HepG2 (cell line): Measurements from ENCODE around the gene PHOSPHO2. TPM values are rescaled to one million over a fixed set of nuclear protein-coding genes. Genes with fewer than 3 reads are reported as not detected.

ENCODE experiments used
- HMGXB3 ChIP-seq: sonication (generic); formaldehyde crosslinking; IDR thresholded peaks from 2 replicates; pipeline ENCODE4 v1.4.0; 2020; ENCODE audit warnings: missing genetic modification reagents, borderline replicate concordance
- NFAT5 ChIP-seq: sonication (generic); formaldehyde crosslinking; IDR thresholded peaks from 2 replicates; pipeline ENCODE4 v1.4.0; 2020; ENCODE audit warnings: missing genetic modification reagents
- REL ChIP-seq: sonication (generic); formaldehyde crosslinking; conservative IDR thresholded peaks from 2 replicates; pipeline ENCODE4 v1.8.0; 2022; ENCODE audit warnings: mild to moderate bottlenecking, missing genetic modification reagents, moderate library complexity
- SMC3 ChIP-seq: IDR thresholded peaks from 2 replicates; pipeline ENCODE4 v1.6.1; 2011; ENCODE audit warnings: low read length, improper control_type of control experiment
- SP140L ChIP-seq: sonication (generic); formaldehyde crosslinking; IDR thresholded peaks from 2 replicates; pipeline ENCODE4 v1.4.0; 2020; ENCODE audit warnings: missing genetic modification reagents, borderline replicate concordance
- TAF15 ChIP-seq: fragments of 200-400 bp; formaldehyde crosslinking; IDR thresholded peaks from one replicate; pipeline ENCODE4 v1.6.1; 2018; ENCODE audit warnings: mild to moderate bottlenecking, low read depth, low read length; ENCODE audit not compliant: poor library complexity, severe bottlenecking
- TEAD2 ChIP-seq: sonication (generic); formaldehyde crosslinking; IDR thresholded peaks from 2 replicates; pipeline ENCODE4 v1.9.0; 2021; ENCODE audit warnings: missing genetic modification reagents
- ZBTB25 ChIP-seq: IDR thresholded peaks from 2 replicates; pipeline ENCODE4 v1.6.1; 2018; ENCODE audit warnings: missing genetic modification reagents
- ZBTB33 ChIP-seq: sonication (generic); formaldehyde crosslinking; IDR thresholded peaks from 2 replicates; pipeline ENCODE4 v1.4.0; 2020; ENCODE audit warnings: missing genetic modification reagents
- ZBTB34 ChIP-seq: sonication (generic); formaldehyde crosslinking; IDR thresholded peaks from 2 replicates; pipeline ENCODE4 v1.8.0; 2022; ENCODE audit warnings: mild to moderate bottlenecking, missing genetic modification reagents
- ZNF331 ChIP-seq: sonication (generic); formaldehyde crosslinking; IDR thresholded peaks from 2 replicates; pipeline ENCODE4 v1.4.0; 2020; ENCODE audit warnings: missing genetic modification reagents
- ZNF644 ChIP-seq: IDR thresholded peaks from 2 replicates; pipeline ENCODE4 v1.6.1; 2016; ENCODE audit warnings: low read depth
- polyA plus RNA-seq, 8 experiments: library from polyadenylated mRNA; depleted of rRNA in 3 of 8; stranded (reverse) in 7 of 8; unstranded in 1 of 8; fragments of >200 nt; fragmentation: Illumina TruSeq in 4 of 8; extraction: Trizol in 4 of 8; gene quantifications; 2 replicates each; pipeline versions ENCODE4 v1.2.1 to v1.2.3, GENCODE V29; 2011 to 2016; ENCODE audit warnings: low read depth in 4 of 8, missing spikeins in 1 of 8, mixed read lengths in 1 of 8; ENCODE audit not compliant: insufficient read depth in 1 of 8
- total RNA-seq, 5 experiments: library from RNA; depleted of rRNA; stranded (reverse); fragments of >200 nt; fragmentation: Illumina TruSeq; extraction: Trizol; gene quantifications; 2 replicates each; pipeline ENCODE4 v1.2.3, GENCODE V29; 2016; ENCODE audit warnings: low read depth in 1 of 5

The PHOSPHO2 gene
- total and polyA plus RNA-seq, 2 of the 13 experiments (the other 11 are each of a cell fraction or from before 2014, with no cell fraction given): 6.1 to 11.4 TPM

GRCh38 chr2:169683425-169684134 lies 10.7 kb upstream of the PHOSPHO2 start (continued):
- TF ChIP-seq TEAD2 (CRISPR knock-in tag) (no peak), ZBTB33 (no peak), NFAT5 (CRISPR knock-in tag) (no peak), TAF15 (no peak), ZNF331 (0 out of 2 replicates have a peak, but pooled peaks have one; percentile 28), HMGXB3 (0 out of 2 replicates have a peak, but pooled peaks have one; percentile 43), ZBTB25 (peak; percentile 55; the same call in 1 of the 2 replicates), SMC3 (peak; percentile 22; the same call in 1 of the 2 replicates), ZNF644 (CRISPR knock-in tag) (peak; percentile 95), REL (CRISPR knock-in tag) (no peak), ZBTB34 (CRISPR knock-in tag) (peak; percentile 46; the same call in 1 of the 2 replicates), SP140L (0 out of 2 replicates have a peak, but pooled peaks have one; percentile 26)
